Keratinocyte (primary cell): Measurements from ENCODE around the gene HIF1A. TPM values are rescaled to one million over a fixed set of nuclear protein-coding genes. Genes with fewer than 3 reads are reported as not detected.

Experiments
- DNase-seq: peaks from one replicate; pipeline ENCODE4 v3.0.0-alpha.2; 2011; ENCODE audit warnings: low read depth, missing footprints, low spot score
- FAIRE-seq: peaks from 2 replicates; lab custom pipeline; 2011; peaks lifted over from hg19 to GRCh38; lab: Jason Lieb, UNC
- H2AFZ ChIP-seq: 2 replicates; pipeline ENCODE4 v1.6.0; 2012; ENCODE audit warnings: low read length, control low read depth, inconsistent platforms; ENCODE audit not compliant: control insufficient read depth
- H3K27ac ChIP-seq: 2 replicates; pipeline ENCODE4 v1.5.1; 2011; ENCODE audit warnings: low read length; ENCODE audit not compliant: control insufficient read depth, insufficient read depth
- H3K27me3 ChIP-seq: 3 replicates; pipeline ENCODE4 v1.6.0; 2011; ENCODE audit warnings: low read length; ENCODE audit not compliant: control insufficient read depth, insufficient read depth; ENCODE audit errors: extremely low read depth
- H3K36me3 ChIP-seq, 2 experiments: 2 replicates in 1 of 2; 3 replicates in 1 of 2; pipeline ENCODE4 v1.5.1; 2011; ENCODE audit warnings: low read length in 2 of 2, mild to moderate bottlenecking in 1 of 2; ENCODE audit not compliant: control insufficient read depth in 2 of 2, insufficient read depth in 2 of 2; ENCODE audit errors: extremely low read depth in 1 of 2
- H3K4me1 ChIP-seq: 3 replicates; pipeline ENCODE4 v1.5.1; 2011; ENCODE audit warnings: low read length; ENCODE audit not compliant: control insufficient read depth, insufficient read depth; ENCODE audit errors: extremely low read depth
- H3K4me2 ChIP-seq: 3 replicates; pipeline ENCODE4 v1.6.0; 2011; ENCODE audit warnings: low read depth, low read length; ENCODE audit not compliant: control insufficient read depth, insufficient read depth; ENCODE audit errors: extremely low read depth
- H3K4me3 ChIP-seq, 3 experiments: fragments of 200-600 bp in 1 of 3; sonication (generic) in 1 of 3; 2 replicates in 2 of 3; 3 replicates in 1 of 3; pipeline ENCODE4 v1.5.1; 2011 to 2016; ENCODE audit warnings: low read length in 3 of 3, mild to moderate bottlenecking in 3 of 3, control low read depth in 2 of 3, inconsistent platforms in 1 of 3, low read depth in 1 of 3, mixed read lengths in 1 of 3, mixed run types in 1 of 3, moderate library complexity in 1 of 3; ENCODE audit not compliant: control insufficient read depth in 2 of 3, insufficient read depth in 2 of 3; ENCODE audit errors: extremely low read depth in 1 of 3
- H3K79me2 ChIP-seq: 2 replicates; pipeline ENCODE4 v1.6.0; 2012; ENCODE audit warnings: low read length; ENCODE audit not compliant: control insufficient read depth, insufficient read depth
- H3K9ac ChIP-seq: 3 replicates; pipeline ENCODE4 v1.6.0; 2011; ENCODE audit warnings: low read length; ENCODE audit not compliant: control insufficient read depth, insufficient read depth; ENCODE audit errors: extremely low read depth
- H3K9me1 ChIP-seq: 3 replicates; pipeline ENCODE4 v1.6.0; 2011; ENCODE audit warnings: low read length; ENCODE audit not compliant: control insufficient read depth, insufficient read depth; ENCODE audit errors: extremely low read depth
- H3K9me3 ChIP-seq: 2 replicates; pipeline ENCODE4 v1.5.1; 2012; ENCODE audit warnings: low read depth, low read length; ENCODE audit not compliant: control insufficient read depth
- H4K20me1 ChIP-seq: 3 replicates; pipeline ENCODE4 v1.6.0; 2011; ENCODE audit warnings: low read length; ENCODE audit not compliant: control insufficient read depth, insufficient read depth; ENCODE audit errors: extremely low read depth
- CTCF ChIP-seq, 3 experiments: IDR thresholded peaks in 1 of 3; conservative IDR thresholded peaks in 1 of 3; optimal IDR thresholded peaks in 1 of 3; 2 replicates in 2 of 3; 3 replicates in 1 of 3; pipeline versions ENCODE3 to v1.5.1; 2011; ENCODE audit warnings: low read length in 3 of 3, mild to moderate bottlenecking in 3 of 3, moderate library complexity in 2 of 3, control low read depth in 1 of 3, inconsistent platforms in 1 of 3; ENCODE audit not compliant: insufficient read depth in 2 of 3; ENCODE audit errors: extremely low read depth in 1 of 3
- EZH2 ChIP-seq: IDR thresholded peaks from one replicate; pipeline ENCODE4 v1.6.1; 2012; ENCODE audit warnings: inconsistent platforms, mild to moderate bottlenecking, low read length, moderate library complexity
- dilution Hi-C: fragments of 300-500 bp; cut with MboI; formaldehyde crosslinking; loops from one replicate; pipeline ENCODE4 v1.7.0; 2020; ENCODE audit warnings: low sequenced_read_pairs; ENCODE audit not compliant: extremely low pct_ligation_motif_present
- polyA plus RNA-seq, 5 experiments: library from polyadenylated mRNA; depleted of rRNA in 3 of 5; stranded (reverse) in 3 of 5; stranded (forward) in 1 of 5; unstranded in 1 of 5; fragments of >200 nt; gene quantifications; 1 replicate in 1 of 5; 2 replicates in 3 of 5; 3 replicates in 1 of 5; pipeline versions ENCODE4 v1.2.1 to v1.2.3, GENCODE V29; 2011 to 2012; ENCODE audit warnings: missing spikeins in 2 of 5, low read depth in 1 of 5, low replicate concordance in 1 of 5

Gene HIF1A
- polyA plus RNA-seq, 1 donor (not counting 4 experiments of a cell fraction or from before 2014, with no cell fraction given), result 202 TPM

DNA sequence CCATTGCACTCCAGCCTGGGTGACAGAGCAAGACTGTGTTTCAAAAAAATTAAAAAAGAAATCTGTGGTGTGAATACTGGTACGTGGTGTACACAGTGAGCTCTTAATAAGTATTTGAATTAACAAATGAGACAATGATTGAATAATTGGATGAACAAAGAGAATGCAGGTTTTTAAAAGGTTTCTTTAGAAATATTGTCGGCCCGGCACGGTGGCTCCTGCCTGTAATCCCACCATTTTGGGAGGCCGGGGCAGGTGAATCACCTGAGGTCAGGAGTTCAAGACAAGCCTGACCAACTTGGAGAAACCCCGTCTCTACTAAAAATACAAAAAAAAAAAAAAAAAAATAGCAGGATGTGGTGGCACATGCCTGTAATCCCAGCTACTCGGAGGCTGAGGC is 6.6 kb downstream of the HIF1A start:
- peaks cover 18% of the 10 kb centered on the region for H4K20me1 ChIP-seq
- H3K27ac ChIP-seq, result no peak overlapping the region
- no peaks in the 10 kb centered on the region for H3K9me3 ChIP-seq
- H3K36me3 ChIP-seq, result no peaks in the 10 kb centered on the region
- no peak for DNase-seq
- H3K9ac ChIP-seq, result no peak overlapping the region
- peaks cover 98% of the 10 kb centered on the region for H3K79me2 ChIP-seq
- FAIRE-seq, result no peak
- no peaks in the 10 kb centered on the region for H3K9me1 ChIP-seq
- H3K4me2 ChIP-seq, result no peak overlapping the region
- no peak for TF ChIP-seq CTCF (optimal IDR thresholded peaks at IDR 0.05 in 1 of 3, IDR thresholded peaks at IDR 0.05 in 1 of 3, conservative IDR thresholded peaks at IDR 0.05 in 1 of 3; ENCODE audit: extremely low read depth in 1 of 3, insufficient read depth in 2 of 3, low read length in 3 of 3)
- no peaks in the 10 kb centered on the region for H3K27me3 ChIP-seq
- dilution Hi-C loops, result no loop called here
- no peak overlapping the region for H2AFZ ChIP-seq
- H3K4me1 ChIP-seq, result peaks cover 17% of the 10 kb centered on the region
- no peak overlapping the region for H3K4me3 ChIP-seq

DNA sequence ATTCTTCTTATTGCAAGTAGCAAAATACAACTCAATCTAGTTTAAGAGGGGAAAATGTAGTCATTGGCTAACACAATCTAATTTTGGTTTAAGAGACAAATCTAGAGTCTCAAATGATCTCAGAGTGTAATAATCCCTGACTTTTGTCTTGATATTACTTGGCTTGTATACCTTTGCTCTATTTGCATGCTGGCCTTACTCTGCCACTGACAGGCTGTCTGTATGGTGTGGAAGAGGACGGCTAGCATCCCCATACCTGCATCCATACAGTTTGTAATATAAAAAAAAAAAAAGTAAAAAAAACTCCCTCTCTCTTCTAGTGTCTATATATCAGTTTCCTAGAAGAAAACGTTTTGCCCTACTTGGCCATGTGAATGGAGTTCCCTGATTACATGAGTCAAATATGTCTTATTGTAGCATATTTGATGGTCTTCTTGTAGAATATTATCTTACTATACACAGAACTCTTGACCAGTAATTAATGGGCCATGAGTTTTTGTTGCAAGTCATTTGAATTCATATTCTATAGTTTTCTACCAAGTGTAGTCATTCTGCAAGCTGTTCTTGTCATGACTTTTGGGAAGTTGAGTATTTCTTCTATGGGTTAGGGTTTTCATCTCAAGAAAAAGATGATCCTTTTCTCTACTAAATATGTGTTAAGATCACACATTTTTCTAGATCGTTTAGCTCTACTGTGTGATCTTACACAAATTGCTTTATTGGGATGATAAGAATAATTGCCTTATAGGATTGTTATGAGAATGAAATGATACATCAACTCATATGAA is 8.2 kb downstream of the HIF1A start:
- dilution Hi-C loops, result no loop called here
- DNase-seq (no peak), FAIRE-seq (peak; percentile 13)
- no peaks in the 10 kb centered on the region for H3K27me3 ChIP-seq
- H3K4me1 ChIP-seq, result peaks cover 10% of the 10 kb centered on the region
- H3K36me3 ChIP-seq, result no peaks in the 10 kb centered on the region
- peaks cover 5% of the 10 kb centered on the region for H4K20me1 ChIP-seq
- TF ChIP-seq EZH2, result no peak
- no peak for TF ChIP-seq CTCF (optimal IDR thresholded peaks at IDR 0.05 in 1 of 3, IDR thresholded peaks at IDR 0.05 in 1 of 3, conservative IDR thresholded peaks at IDR 0.05 in 1 of 3; ENCODE audit: extremely low read depth in 1 of 3, insufficient read depth in 2 of 3, low read length in 3 of 3)
- H3K79me2 ChIP-seq, result peaks cover 89% of the 10 kb centered on the region
- H3K9me3 ChIP-seq, result no peaks in the 10 kb centered on the region
- no peak overlapping the region for H2AFZ ChIP-seq
- no peaks in the 10 kb centered on the region for H3K9me1 ChIP-seq
- H3K27ac ChIP-seq, result no peak overlapping the region
- no peak overlapping the region for H3K4me3 ChIP-seq
- H3K9ac ChIP-seq, result no peak overlapping the region
- H3K4me2 ChIP-seq, result no peak overlapping the region
